ENCODE measurements around the gene TRIM65. TPM values are rescaled to one million over a fixed set of nuclear protein-coding genes. Genes with fewer than 3 reads are reported as not detected.

Gene TRIM65
- total and polyA plus RNA-seq, 2 of the 13 experiments (the other 11 are each of a cell fraction or from before 2014, with no cell fraction given), result 10.3 to 22.4 TPM

DNA sequence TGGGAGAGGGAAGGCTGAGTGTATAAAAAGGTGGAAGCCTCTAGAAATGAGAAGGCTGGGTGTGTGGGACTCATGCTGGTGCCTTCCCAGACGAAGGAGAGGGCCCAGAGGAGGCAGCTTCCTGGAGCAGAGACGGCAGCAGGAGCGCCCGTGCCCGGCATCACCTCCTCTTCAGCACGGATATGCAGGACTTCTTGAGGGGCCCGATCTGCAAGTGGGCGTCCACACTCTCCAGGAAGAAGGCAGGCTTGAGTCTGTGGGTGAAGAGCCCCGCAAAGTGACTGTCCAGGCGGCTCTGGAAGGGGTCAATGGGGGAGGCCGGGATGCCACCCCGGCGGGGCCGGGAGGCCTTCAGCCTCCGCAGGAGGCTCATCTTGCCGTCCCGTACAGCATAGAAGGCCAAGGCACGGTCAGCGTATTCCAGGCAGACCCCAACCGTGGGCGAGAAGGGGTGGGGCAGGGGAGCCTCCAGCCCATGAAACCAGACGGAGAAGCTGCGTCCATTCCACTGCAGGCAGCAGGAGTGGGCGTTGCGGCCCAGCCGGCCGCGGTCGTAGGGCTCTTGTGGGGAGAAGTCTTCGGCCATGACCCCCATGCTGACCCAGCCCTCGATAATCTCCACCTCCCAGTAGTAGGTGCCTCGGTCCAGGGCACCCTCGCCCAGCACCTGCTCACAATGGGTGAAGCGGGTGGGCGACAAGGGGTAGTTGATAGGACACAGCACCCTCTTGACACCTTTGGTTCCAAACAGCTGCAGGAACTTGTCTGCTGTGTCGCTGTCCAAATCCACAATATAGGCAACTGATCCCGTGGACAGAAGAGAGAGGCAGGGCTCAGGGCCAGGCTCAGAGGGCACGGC lies 22.2 kb downstream of the TRIM65 start (continued):
- TF ChIP-seq ZNF646 (CRISPR knock-in tag; IDR thresholded peaks at IDR 0.05) (no peak), SAFB2 (CRISPR knock-in tag; IDR thresholded peaks at IDR 0.05; ENCODE audit: borderline replicate concordance, low read depth) (no peak), NFIC (IDR thresholded peaks at IDR 0.05; ENCODE audit: low read length) (no peak), CBX5 (CRISPR knock-in tag; IDR thresholded peaks at IDR 0.05; ENCODE audit: borderline replicate concordance) (no peak), ZFP36L1 (CRISPR knock-in tag; IDR thresholded peaks at IDR 0.05) (no peak), ZNF589 (CRISPR knock-in tag; conservative IDR thresholded peaks at IDR 0.05) (0 out of 2 replicates have a peak, but pooled peaks have one; percentile 23), RBFOX2 (IDR thresholded peaks at IDR 0.05; ENCODE audit: low read depth, low read length) (peak; percentile 88), HNRNPK (IDR thresholded peaks at IDR 0.05; ENCODE audit: low read depth, low read length, poor library complexity, severe bottlenecking) (peak; percentile 5), POLR2G (IDR thresholded peaks at IDR 0.05; ENCODE audit: low read depth, low read length) (peak; percentile 5; the same call in 1 of the 2 replicates)

Data from HepG2 (cell line).